ENCODE results near the gene DIPK1B. TPM values are rescaled to one million over a fixed set of nuclear protein-coding genes. Genes with fewer than 3 reads are reported as not detected.

DIPK1B gene
- total RNA-seq, 2 donors from 2014 or later, result 2.0 to 25.7 TPM

DNA sequence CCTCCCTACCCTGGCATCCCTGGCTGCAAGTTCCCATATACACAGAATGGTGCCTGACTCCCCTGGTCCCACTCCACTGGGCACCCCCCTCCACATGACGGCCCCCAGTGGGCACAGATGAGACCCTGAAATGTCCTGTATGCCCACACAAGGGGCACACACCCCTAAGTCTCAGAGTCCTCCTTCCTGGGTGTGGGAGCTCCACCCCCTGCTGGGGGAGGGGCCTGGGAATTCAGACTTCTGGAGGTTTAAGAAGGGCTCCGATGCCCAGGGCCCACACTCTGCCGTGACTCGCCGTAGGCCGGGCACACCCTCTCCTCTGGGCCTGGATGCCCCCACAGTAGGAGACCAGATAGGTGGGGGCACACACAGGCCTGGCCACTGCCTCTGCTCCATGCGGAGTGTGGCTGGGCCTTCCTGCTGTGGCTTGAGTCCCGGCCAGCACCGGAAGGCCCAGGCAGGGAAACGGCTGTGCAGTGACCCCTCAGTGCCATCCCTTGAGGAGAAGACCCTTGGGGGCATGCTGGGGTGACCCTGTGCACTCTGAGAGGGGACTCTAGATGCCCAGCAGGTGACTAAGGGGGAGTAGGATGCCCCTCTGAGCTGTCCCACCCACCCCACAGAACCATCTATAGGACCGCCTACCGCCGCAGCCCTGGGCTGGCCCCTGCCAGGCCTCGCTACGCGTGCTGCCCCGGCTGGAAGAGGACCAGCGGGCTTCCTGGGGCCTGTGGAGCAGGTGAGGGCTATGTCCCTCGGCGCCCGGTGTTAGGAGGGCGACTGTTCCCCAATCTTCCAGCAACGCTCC is 43.2 kb upstream of the DIPK1B start:
- H3K36me3 ChIP-seq (replicated peaks in 1 of 2; ENCODE audit: insufficient read depth in 1 of 2, low read depth in 2 of 2), result no peaks in the 10 kb centered on the region
- peak in 3 of 4 donors; percentile 39 to 71 (median 60) for DNase-seq
- H3K27me3 ChIP-seq, result no peaks in the 10 kb centered on the region
- 61% methylated on average over 11 to 22 of the region's 23 CpGs for WGBS, 2 donors
- H3K4me3 ChIP-seq, result no peak overlapping the region
- TF ChIP-seq, protein P1, sequence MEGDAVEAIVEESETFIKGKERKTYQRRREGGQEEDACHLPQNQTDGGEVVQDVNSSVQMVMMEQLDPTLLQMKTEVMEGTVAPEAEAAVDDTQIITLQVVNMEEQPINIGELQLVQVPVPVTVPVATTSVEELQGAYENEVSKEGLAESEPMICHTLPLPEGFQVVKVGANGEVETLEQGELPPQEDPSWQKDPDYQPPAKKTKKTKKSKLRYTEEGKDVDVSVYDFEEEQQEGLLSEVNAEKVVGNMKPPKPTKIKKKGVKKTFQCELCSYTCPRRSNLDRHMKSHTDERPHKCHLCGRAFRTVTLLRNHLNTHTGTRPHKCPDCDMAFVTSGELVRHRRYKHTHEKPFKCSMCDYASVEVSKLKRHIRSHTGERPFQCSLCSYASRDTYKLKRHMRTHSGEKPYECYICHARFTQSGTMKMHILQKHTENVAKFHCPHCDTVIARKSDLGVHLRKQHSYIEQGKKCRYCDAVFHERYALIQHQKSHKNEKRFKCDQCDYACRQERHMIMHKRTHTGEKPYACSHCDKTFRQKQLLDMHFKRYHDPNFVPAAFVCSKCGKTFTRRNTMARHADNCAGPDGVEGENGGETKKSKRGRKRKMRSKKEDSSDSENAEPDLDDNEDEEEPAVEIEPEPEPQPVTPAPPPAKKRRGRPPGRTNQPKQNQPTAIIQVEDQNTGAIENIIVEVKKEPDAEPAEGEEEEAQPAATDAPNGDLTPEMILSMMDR (IDR thresholded peaks at IDR 0.05), result no peak
- TF ChIP-seq POLR2A (IDR thresholded peaks at IDR 0.05), result no peak
- ATAC-seq, result no peak
- peak overlapping the region in 1 of 4 donors; percentile 11 for H3K27ac ChIP-seq
- intact Hi-C loops (cut with DNase I), result no loop called here
- H3K4me1 ChIP-seq, result peaks cover 31% of the 10 kb centered on the region
- no peaks in the 10 kb centered on the region for H3K9me3 ChIP-seq

DNA sequence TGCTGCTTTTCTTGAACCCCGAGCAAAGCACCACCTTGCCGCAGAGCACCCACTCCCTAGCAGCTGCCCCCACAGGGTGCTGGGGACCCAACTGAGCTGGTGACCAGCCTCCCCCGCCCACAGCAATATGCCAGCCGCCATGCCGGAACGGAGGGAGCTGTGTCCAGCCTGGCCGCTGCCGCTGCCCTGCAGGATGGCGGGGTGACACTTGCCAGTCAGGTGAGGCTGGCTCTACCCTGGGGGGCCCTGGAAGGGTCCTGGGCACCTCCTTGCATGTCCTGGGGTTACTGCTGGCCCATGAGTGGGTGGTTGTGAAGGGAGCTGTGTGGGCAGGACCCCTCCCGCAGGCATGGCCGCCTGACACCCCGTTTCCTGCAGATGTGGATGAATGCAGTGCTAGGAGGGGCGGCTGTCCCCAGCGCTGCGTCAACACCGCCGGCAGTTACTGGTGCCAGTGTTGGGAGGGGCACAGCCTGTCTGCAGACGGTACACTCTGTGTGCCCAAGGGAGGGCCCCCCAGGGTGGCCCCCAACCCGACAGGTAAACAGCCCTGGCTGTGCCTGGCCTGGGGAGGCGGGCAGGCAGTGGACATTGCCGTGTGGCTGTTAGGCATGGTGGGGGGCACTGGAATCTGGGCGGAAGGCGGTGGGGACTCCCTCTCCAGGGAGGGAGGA is 42.4 kb upstream of the DIPK1B start:
- no peak for TF ChIP-seq POLR2A (IDR thresholded peaks at IDR 0.05)
- DNase-seq (no peak), ATAC-seq (no peak)
- H3K27ac ChIP-seq, result no peak overlapping the region
- H3K36me3 ChIP-seq (replicated peaks in 1 of 2; ENCODE audit: insufficient read depth in 1 of 2, low read depth in 2 of 2), result no peaks in the 10 kb centered on the region
- peaks cover 38% of the 10 kb centered on the region for H3K4me1 ChIP-seq
- H3K27me3 ChIP-seq, result no peaks in the 10 kb centered on the region
- WGBS, 2 donors, result 29 to 47% methylated on average over 8 to 21 of the region's 23 CpGs
- intact Hi-C loops (cut with DNase I), result no loop called here
- no peaks in the 10 kb centered on the region for H3K9me3 ChIP-seq
- no peak overlapping the region for H3K4me3 ChIP-seq

DNA sequence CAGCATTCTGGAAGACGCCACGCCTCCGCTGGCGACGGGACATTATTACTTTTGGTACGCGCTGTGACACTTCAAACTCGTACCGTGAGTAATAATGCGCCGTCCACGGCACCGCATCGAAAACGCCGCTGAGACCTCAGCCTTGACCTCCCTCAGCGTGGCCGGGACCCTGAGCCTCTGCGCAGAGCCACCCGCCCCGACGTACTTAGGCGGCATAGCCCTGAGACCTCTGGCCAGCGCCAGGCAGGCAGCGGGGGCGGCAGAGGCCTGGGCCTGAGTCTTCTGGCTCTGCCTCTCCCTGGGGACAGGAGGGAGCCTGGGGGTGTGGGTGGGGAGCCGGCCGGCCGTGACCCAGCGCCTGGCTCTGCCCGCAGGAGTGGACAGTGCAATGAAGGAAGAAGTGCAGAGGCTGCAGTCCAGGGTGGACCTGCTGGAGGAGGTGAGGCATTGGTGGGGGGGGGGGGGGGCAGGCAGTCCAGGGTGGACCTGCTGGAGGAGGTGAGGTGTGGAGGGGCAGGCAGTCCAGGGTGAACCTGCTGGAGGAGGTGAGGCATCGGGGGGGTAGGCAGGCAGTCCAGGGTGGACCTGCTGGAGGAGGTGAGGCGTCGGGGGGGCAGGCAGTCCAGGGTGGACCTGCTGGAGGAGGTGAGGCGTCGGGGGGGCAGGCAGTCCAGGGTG is 41.7 kb upstream of the DIPK1B start:
- WGBS, 2 donors, result 48 to 66% methylated on average over 24 to 35 of the region's 36 CpGs
- H3K36me3 ChIP-seq (replicated peaks in 1 of 2; ENCODE audit: insufficient read depth in 1 of 2, low read depth in 2 of 2), result no peaks in the 10 kb centered on the region
- no peaks in the 10 kb centered on the region for H3K27me3 ChIP-seq
- no peak overlapping the region for H3K4me3 ChIP-seq
- TF ChIP-seq, protein P1 (IDR thresholded peaks at IDR 0.05), result no peak
- no peak for TF ChIP-seq POLR2A (IDR thresholded peaks at IDR 0.05)
- no peak for DNase-seq
- intact Hi-C loops (cut with DNase I), result no loop called here
- peaks cover 41% of the 10 kb centered on the region for H3K4me1 ChIP-seq
- H3K9me3 ChIP-seq, result no peaks in the 10 kb centered on the region
- no peak for ATAC-seq
- H3K27ac ChIP-seq, result no peak overlapping the region

DNA sequence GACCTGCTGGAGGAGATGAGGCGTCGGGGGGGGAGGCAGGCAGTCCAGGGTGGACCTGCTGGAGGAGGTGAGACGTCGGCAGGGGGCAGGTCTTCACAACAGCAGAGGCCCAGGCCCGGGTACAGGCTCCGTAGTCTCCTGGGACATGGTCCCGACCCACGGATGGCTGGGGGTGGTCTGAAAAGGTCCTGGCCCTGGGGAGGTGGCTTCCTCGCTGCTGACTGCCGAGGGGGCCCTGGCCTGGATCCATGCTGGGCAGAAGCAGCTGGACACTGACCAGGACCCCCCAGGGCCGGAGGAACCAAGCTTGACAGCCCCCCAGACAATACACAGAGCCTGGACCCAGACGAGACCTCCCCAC is 41.1 kb upstream of the DIPK1B start:
- no peaks in the 10 kb centered on the region for H3K27me3 ChIP-seq

More for the DNA sequence above, 41.1 kb upstream of the DIPK1B start:
- Histone ChIP-seq H3K36me3 (replicated peaks in 1 of 2; ENCODE audit: insufficient read depth in 1 of 2, low read depth in 2 of 2) (no peaks in the 10 kb centered on the region), H3K9me3 (no peaks in the 10 kb centered on the region), H3K4me1 (peaks cover 43% of the 10 kb centered on the region), H3K27ac (no peak overlapping the region), H3K4me3 (no peak overlapping the region)
- WGBS, 2 donors, result 46% methylated on average over 12 of the region's 12 CpGs; no CpG with 5 or more reads in 1 of the 2 donors
- TF ChIP-seq, protein P1 (IDR thresholded peaks at IDR 0.05), result no peak
- TF ChIP-seq POLR2A (IDR thresholded peaks at IDR 0.05), result no peak
- ATAC-seq (no peak), DNase-seq (peak in 2 of 4 donors; percentile 56 to 58)
- intact Hi-C loops (cut with DNase I), result no loop called here
